LoVo (cell line): ENCODE data around the gene MEX3B.
"Not testable (repeated sequence)": the region's sequence is repeated elsewhere in the genome, so short reads cannot be mapped to it uniquely, and the experiment has no call there.

Source experiments
- DNase-seq: peaks from one replicate; pipeline ENCODE4 v3.0.0-alpha.2; 2016; ENCODE audit warnings: low spot score

The MEX3B gene

DNA sequence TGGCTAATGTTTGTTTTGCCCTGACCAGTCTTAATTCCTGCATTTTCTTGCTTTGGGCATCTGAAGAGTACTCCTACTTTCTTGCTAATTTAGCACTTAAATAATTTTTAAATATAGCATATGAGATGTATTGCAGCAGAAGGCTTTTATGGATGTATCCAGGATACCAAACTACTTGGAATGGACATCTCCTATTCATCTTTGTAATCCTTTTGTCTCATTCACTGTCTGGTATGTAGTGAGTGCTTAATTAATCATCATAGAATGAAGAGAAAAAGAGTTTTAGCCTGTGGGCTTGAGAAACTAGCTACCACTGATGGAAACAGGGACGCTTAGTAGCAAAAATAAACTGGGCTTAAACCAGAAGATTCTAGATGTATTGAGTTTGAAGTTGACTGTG lies 40.6 kb downstream of the MEX3B start:
- DNase-seq, result no peak

DNA sequence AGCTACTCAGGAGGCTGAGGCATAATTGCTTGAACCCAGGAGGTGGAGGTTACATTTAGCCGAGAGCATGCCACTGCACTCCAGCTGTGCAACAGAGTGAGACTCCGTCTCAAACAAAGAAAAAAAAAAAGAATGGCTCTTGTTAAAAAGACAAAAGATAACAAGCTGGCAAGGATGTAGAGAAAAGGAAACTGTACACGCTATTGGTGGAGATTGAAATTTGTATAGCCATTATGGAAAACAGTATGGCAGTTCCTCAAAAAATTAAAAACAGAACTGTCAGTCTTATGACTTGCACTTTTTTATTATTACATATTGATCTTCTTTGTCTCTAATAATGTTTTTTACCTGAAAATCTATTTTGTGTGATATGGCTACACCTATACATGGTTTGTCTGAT lies 41.9 kb downstream of the MEX3B start:
- DNase-seq, result no peak

DNA sequence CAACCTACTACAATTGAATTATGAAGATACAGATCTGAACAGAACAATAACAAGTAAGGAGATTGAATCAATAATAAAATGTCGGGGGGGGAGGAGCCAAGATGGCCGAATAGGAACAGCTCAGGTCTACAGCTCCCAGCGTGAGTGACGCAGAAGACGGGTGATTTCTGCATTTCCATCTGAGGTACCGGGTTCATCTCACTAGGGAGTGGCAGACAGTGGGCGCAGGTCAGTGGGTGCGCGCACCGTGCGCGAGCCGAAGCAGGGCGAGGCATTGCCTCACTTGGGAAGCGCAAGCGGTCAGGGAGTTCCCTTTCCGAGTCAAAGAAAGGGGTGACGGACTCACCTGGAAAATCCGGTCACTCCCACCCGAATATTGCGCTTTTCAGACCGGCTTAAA lies 50.7 kb downstream of the MEX3B start:
- DNase-seq, result not testable (repeated sequence)

GRCh38 chr15:81992523-81992922 lies 53.3 kb downstream of the MEX3B start:
- DNase-seq, result no peak
